NB4 (cell line): ENCODE measurements around the gene ARIH1.
A peak's percentile ranks its signal among the peaks of the same experiment; 100 is the strongest.
"Not testable (repeated sequence)": the region's sequence is repeated elsewhere in the genome, so short reads cannot be mapped to it uniquely, and the experiment has no call there.

Experiments
- DNase-seq: peaks from one replicate; pipeline ENCODE4 v3.0.0; 2010; ENCODE audit warnings: low read depth
- H3K4me3 ChIP-seq: one replicate; pipeline ENCODE4 v1.5.1; 2011; ENCODE audit warnings: mild to moderate bottlenecking, low read depth, low read length, moderate library complexity
- MYC ChIP-seq: IDR thresholded peaks from 2 replicates; pipeline ENCODE4 v1.6.1; 2011; ENCODE audit warnings: low read depth, low read length
- POLR2A ChIP-seq: IDR thresholded peaks from 2 replicates; pipeline ENCODE4 v1.6.1; 2011; ENCODE audit warnings: mild to moderate bottlenecking; ENCODE audit not compliant: insufficient read length; ENCODE audit errors: extremely low read depth
- TF ChIP-seq, protein P1 (sequence below): IDR thresholded peaks from one replicate; pipeline ENCODE4 v1.5.1; 2012; ENCODE audit warnings: low read depth, low read length
- TF ChIP-seq, protein P2 (sequence below): IDR thresholded peaks from 2 replicates; pipeline ENCODE4 v1.6.1; 2011; ENCODE audit warnings: low read depth, low read length

ARIH1 gene

DNA sequence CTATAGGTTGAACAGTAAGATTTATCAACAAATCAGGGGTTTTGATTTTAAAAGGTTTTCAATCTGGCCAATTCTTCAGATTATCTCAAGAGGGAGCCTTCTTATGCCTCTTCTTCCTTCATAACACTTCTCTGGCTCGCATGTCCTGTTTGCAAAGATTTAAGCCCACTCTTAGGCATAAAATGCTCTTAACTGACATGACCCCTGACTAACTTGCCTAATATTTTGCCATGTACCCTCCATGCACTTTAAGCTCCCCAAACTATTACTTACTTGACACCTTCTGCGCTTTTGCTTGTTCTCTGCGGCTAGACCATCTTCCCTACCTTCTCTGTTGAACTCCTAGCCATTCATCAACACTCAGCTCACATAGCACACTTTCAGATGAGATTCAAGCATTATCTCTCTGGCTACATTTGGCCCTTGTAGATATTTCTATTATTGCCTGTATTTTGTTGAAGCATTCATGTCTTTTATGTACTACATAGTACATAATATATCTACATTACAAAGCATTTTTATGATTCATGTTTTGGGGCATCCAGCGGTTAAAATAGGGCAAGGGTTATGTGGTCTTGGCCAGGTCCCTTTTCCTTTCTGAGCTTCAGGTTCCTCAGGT, 1.0 kb upstream of the ARIH1 start:
- peak overlapping the region; percentile 95 for H3K4me3 ChIP-seq
- TF ChIP-seq, protein P1, sequence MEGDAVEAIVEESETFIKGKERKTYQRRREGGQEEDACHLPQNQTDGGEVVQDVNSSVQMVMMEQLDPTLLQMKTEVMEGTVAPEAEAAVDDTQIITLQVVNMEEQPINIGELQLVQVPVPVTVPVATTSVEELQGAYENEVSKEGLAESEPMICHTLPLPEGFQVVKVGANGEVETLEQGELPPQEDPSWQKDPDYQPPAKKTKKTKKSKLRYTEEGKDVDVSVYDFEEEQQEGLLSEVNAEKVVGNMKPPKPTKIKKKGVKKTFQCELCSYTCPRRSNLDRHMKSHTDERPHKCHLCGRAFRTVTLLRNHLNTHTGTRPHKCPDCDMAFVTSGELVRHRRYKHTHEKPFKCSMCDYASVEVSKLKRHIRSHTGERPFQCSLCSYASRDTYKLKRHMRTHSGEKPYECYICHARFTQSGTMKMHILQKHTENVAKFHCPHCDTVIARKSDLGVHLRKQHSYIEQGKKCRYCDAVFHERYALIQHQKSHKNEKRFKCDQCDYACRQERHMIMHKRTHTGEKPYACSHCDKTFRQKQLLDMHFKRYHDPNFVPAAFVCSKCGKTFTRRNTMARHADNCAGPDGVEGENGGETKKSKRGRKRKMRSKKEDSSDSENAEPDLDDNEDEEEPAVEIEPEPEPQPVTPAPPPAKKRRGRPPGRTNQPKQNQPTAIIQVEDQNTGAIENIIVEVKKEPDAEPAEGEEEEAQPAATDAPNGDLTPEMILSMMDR = no peak
- no peak for TF ChIP-seq POLR2A
- TF ChIP-seq, protein P2, sequence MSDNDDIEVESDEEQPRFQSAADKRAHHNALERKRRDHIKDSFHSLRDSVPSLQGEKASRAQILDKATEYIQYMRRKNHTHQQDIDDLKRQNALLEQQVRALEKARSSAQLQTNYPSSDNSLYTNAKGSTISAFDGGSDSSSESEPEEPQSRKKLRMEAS = no peak
- peak; percentile 23 for DNase-seq

DNA sequence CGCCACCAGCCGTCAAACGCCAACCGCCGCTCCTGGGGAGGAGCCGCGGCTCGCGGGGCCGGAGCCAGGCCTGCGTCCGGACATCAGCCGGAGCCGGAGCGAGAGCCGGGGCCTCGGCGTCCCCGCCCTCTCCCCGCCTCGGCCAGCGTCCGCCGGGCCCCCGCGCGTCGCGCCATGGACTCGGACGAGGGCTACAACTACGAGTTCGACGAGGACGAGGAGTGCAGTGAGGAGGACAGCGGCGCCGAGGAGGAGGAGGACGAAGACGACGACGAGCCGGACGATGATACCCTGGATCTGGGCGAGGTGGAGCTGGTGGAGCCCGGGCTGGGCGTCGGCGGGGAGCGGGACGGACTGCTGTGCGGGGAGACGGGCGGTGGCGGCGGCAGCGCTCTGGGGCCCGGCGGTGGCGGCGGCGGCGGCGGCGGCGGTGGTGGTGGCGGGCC, 359 bp downstream of the ARIH1 start:
- DNase-seq = no peak
- TF ChIP-seq POLR2A (no peak), MYC (no peak)
- TF ChIP-seq, protein P1 = no peak
- TF ChIP-seq, protein P2 = no peak; the same call in 1 of the 2 replicates
- H3K4me3 ChIP-seq = peak overlapping the region; percentile 95

DNA sequence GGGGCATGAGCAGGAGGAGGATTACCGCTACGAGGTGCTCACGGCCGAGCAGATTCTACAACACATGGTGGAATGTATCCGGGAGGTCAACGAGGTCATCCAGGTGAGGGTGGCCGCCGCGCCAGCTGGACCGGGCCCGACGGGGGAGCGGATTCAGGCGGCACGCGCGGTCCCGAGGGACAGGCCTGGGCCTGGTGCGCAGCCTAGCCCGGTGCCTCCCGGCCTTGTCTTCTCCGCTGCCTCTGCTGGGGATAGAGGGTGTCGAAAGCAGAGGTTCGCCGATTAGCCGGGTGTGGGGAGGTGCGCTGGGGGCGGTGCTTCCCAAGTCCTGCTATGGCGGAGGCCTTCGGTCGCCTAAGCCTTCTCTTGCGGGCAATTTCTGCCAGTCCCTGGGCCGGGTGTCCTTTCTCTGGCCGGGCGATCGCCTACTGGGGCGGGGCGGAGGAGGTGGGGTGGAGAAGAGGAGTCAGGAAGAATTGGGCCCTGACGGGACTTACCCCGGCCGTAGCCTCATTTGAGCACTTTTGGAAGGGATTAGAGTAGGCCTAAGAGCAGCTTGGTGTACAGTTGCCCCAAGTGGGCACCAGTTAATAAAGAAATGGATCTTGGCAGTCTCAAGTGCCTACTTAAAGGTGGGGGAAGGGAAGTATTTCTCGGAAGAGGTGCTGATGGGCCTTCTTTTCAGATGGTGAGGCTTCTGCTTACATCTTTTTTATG, 940 bp downstream of the ARIH1 start:
- peak; percentile 93 for DNase-seq
- peak overlapping the region; percentile 95 for H3K4me3 ChIP-seq
- TF ChIP-seq POLR2A (peak; percentile 37), MYC (peak; percentile 58)
- TF ChIP-seq, protein P1 = no peak
- TF ChIP-seq, protein P2 = peak; percentile 54; the same call in 1 of the 2 replicates

DNA sequence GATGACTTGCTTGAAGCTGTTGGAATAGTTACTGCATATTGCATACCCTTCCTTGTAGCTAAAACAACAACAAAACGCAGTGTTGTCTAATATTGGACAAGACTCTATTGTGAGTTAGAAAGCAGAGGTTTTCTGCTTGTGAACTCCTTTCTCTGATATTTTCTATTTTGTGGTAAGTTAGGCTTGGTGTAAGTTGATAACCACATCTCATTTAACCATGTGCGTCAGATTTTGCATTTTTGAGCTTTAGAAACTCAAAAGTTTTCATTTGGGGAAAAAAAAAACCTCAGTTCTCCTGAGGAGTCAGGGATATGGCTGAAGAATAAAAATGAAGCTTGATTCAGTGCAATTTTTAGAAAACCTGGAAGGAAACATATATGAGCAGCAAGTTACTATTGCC, 1.5 kb downstream of the ARIH1 start:
- H3K4me3 ChIP-seq = peak overlapping the region; percentile 95
- TF ChIP-seq MYC (no peak), POLR2A (no peak)
- TF ChIP-seq, protein P1 = no peak
- TF ChIP-seq, protein P2 = no peak
- no peak for DNase-seq

DNA sequence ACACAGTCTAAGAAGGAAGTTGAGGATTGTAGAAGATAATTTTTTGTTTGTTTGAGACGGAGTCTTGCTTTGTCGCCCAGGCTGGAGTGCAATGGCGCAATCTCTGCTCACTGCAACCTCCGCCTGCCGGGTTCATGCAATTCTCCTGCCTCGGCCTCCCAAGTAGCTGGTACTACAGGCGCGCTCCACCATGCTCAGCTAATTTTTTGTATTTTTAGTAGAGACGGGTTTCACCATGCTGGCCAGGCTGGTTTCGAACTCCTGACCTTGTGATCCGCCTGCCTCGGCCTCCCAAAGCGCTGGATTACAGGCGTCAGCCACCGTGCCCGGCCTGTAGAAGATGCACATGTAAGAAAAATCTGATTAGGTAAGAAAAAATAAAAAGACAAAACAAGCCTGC, 2.2 kb downstream of the ARIH1 start:
- peak overlapping the region; percentile 95 for H3K4me3 ChIP-seq
- not testable (repeated sequence) for DNase-seq

DNA sequence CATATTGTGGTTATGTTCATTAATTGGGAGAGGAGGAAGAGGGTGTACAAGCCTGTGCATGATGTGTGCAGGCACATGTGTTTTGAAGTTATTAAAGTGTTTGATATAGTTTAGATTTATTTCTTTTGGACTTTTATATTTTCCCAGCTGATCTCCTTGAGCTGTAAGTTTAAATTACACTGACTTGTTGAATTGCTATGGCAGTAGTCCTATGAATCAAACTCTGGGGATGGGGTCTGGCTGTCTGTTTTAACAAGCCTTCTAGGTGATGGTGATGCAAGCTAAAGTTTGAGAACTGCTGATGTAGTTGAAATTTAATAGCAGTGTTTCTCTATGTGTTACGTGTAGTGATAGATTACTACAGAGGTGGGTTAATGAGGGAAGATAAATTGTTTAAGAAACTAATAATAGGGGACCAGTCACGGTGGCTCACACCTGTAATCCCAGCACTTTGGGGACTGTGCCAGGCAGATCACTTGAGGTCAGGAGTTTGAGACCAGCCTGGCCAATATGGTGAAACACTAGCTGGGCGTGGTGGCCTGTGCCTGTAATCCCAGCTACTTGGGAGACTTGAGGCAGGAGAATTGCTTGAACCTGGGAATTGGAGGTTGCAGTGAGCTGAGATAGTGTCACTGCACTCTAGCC, 7.0 kb downstream of the ARIH1 start:
- H3K4me3 ChIP-seq = no peak overlapping the region
- DNase-seq = no peak
- TF ChIP-seq, protein P1 = no peak
- TF ChIP-seq POLR2A (no peak), MYC (no peak)
- TF ChIP-seq, protein P2 = no peak
